Measurements from ENCODE around the gene GRIA4. TPM values are rescaled to one million over a fixed set of nuclear protein-coding genes. Genes with fewer than 3 reads are reported as not detected.
A peak's percentile ranks its signal among the peaks of the same experiment; 100 is the strongest.

GRIA4 gene
- polyA plus RNA-seq (ENCODE audit: insufficient read length): 0.75 TPM
- long read RNA-seq, donor 1: 0 reads
- long read RNA-seq, donor 2: 0 reads
- long read RNA-seq, donor 3: 0 reads
- long read RNA-seq, donor 4: 0 reads
- long read RNA-seq, donor 5: 0 reads
- long read RNA-seq, donor 6: 0 reads
- long read RNA-seq, donor 7: 0 reads
- long read RNA-seq, donor 8: 0 reads

DNA sequence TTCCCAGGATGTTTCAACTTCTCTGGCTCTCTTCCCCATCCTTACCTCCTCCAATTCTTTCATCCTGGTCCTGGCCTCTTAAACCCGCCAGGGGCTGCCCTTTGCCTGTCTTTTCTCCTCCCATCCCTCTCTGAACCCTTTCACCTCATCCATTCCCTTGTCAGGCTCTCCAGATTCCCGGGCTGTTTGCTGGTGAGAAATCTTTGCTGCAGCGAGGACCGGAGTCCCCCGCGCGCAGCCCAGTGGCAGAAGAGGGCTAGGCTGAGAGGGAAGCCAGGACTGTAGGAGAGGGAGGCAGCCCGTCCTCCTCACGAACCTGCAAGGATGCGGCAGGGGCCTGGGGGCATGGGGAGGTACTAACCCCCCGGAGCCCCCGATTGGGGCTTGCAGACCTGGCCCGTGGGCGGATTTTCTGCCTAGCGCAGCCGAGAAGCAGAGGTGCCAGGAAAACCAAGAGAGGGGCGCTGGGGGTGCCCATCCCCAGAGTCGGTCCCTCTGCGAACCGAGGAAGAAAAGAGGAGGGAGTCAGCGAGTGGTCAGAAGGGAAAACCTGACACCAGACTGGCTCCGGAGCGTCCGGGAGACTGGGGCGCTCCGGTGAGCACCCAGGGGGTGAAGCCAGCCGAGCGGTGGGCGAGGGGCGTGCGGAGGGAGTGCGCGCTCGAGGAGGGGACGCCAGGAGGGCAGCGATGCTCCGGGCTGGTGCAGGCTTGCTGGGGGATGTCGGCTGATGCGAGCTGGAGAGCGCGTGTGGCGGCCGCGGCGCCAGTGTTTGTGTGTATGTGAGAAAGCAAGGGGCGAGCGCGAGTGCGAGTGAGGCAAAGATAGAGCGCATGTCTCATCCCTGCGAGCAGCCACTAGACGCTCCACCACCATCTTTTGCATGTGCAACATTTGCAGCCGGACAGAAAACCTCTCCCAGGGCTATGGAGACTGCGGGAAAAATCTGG lies at the start of gene GRIA4:
TSS of gene GRIA4 (plus strand) at position 242 of the 950 bp plus-strand sequence. CDS start 925 bp downstream, outside the sequence.
- DNase-seq: peak; percentile 41

DNA sequence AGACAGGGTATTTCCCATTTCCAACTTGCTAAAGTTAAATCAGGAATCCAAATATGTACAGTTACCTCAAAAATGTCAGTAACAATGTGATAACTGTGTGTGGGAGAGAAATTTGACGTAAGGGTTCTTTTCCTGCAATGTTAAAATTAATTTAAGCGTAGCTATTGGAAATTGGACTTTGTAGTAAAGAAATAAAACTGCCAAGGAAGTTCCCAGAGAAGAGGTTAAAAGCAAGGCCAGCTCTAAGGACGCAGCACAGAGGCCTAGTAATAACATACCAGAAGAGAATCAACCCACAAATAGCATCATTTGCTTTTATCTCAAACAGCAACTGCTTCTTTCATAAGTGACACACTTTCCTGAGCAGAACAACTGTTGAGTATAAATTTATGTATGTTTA lies 36.8 kb upstream of the GRIA4 start:
- DNase-seq: no peak

DNA sequence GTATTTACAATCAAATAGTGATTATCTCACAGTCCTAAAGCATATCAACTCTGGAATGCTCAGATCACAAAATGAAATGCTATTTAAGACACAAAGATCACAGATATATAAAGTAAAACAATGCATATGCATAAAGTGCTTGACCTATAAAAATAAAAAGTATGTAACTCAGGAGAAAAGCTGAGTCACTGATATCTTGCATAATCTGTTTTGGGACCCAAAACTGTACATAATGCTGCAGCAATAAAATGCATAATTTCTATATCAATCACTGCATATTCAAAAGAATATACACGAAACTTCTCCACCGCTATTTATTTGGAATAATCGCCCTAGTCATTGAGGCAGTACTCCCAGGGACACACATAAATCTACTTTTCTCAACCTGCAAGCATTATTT lies 34.9 kb upstream of the GRIA4 start:
- DNase-seq: no peak

DNA sequence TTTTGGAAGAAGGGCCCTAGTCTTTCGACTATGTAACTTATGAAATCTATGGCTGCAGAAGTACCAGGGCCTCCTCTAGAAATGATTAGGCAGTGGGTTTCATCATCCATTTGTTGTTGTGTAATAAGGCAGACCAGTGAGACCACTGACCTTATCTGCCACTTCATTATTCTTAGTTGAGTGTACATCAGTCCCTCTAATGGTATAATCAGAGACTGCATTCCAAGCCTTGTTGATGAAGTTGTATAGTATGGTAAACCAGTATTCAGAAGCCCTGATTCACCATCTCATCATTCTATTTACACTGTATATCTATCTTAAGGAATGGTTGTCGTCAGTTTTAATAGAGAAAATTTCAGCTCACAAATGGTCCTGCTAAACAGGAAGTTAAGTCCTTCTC lies 32.2 kb upstream of the GRIA4 start:
- no peak for DNase-seq

DNA sequence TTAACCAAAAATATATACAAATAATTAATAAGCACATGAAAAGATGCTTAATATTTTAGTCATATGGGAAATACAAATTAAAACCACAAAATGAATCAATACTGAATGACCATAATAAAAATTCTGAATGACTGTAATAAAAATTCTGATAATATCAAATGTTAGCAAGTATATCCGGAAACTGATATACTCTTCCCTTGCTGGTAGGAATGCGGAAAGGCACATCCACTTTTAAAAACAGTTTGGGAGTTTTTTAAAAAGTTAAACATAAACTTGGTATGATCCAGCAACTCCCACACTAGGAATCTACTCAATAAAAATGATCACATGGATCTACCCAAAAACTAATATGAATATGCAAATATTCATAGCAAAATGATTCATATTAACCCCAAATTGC lies 30.8 kb upstream of the GRIA4 start:
- no peak for DNase-seq

DNA sequence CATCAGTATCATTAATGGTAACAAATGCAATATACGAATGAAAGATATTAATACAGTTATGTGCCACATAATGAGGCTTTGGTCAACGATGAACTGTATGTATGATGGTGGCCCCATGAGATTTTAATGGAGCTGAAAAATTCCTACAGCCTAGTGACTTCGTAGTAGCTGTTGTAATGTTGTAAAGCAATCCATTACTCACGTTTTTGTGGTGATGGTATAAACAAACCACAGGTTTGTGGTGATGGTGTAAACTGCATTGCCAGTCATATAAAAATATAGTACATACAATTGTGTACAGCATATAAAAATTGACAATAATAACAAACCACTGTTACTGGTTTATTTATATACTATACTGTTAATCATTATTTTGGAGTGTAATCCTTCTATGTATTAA lies 27.4 kb upstream of the GRIA4 start:
- no peak for DNase-seq

DNA sequence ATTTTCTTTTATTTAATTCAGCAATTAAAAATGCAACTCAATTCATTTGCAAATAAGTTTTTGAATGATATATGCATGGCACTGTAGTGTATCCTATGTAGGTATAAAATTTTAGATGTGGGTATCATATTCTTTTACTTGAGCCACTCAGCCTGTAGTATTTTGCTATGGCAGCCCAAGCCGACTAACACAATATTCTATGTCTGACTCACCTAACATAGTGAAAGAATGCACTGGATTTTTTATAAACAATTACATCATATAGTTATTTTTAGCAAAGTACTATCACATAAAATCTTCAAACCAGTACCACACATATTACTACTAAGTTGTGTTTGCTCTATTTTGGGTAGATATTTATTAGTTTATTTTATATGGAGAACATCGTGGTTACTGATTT lies 21.9 kb upstream of the GRIA4 start:
- DNase-seq: no peak

DNA sequence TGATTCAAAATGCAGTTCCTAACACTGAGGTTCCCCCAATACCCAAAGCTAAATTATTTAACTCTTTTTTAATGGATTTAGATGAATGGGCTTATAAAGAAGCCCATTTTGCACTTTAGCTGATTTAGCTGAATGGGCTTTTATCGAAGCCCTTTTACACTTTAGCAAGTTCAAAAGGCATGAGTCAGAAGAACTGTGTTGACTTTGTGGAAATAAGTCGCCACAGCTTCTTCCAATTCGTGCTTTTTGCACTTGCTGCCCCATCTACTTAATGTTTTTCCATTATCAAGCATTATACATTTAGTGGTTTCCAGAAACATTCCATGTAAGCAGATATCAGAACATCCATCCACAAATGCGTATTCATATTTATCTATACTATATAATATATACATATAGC lies 20.5 kb upstream of the GRIA4 start:
- no peak for DNase-seq

DNA sequence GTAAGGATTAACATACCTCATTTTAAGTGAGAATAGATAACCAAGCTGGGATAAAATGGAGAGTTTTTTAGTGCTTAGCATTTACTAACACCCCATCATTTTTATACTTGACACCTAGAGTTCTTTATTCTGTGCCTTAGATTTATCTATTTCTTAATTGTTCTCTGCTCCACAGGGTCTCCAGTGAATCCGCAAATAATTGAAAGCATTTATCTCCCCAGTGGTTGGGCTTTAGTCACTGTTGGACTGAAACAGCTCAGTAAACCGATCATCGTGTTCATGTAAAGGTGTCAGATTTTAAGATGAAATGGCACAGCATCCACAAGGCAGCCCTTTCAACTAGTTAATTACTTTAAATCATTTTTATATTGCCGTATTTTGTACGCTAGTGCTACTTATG lies 17.8 kb upstream of the GRIA4 start:
- no peak for DNase-seq

DNA sequence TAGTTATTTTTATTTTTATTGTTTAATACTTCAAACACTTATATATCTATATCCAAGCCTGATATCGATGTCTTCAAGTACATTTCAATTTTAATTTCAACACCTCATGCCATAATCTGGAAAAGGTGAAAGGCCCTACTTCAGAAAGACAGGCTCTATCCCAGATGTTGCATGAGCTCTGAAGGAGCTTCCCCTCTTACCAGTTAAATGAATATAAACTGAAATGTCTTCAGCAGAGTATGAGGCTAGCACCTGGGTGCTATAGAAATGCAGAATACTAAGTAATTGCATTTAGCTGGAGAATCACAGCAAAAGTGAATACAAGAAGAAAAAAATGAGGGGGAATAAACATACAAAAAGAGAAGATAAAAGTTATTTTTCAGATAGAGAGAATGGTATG lies 11.5 kb upstream of the GRIA4 start:
- no peak for DNase-seq

DNA sequence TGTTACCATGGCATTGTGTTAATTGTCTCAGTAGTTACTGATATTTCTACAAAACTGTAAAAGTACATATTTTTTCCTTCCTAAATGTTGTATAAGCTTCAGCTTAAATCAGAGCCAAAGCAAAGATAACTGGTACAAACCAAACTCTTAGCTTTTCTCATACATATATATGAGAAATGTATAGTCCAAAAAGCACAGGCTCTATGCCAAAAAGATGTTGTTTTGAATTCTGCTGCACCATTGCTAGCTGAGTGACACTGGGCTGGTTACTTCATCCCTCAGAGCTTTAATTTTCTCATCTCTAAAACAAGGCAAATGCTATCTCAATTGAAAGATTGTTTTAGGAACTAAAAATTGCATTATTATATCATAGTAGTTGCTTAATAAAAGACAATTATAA lies 6.7 kb upstream of the GRIA4 start:
- DNase-seq: no peak

DNA sequence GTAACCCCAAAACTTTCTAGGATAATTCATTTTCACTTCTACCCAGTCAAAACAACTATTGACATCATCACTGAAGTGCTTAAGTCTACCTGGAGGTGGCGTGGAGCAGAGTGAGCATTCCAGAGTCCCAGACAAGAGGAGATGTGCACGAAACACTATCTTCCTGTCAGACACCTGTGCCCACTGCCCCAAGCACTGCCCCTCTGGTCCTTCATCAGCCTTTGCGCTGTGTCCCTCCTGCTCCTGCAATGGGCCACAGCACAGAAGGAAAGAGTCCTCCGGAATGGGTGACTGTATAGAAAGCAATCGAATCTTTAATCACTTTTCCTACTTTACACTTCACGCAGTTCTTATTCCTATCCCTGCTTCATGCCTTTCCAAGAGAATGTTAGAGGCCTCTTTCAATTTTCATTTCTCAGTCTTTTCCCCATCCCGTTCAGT lies 512 bp upstream of the GRIA4 start:
- peak; percentile 22 for DNase-seq

DNA sequence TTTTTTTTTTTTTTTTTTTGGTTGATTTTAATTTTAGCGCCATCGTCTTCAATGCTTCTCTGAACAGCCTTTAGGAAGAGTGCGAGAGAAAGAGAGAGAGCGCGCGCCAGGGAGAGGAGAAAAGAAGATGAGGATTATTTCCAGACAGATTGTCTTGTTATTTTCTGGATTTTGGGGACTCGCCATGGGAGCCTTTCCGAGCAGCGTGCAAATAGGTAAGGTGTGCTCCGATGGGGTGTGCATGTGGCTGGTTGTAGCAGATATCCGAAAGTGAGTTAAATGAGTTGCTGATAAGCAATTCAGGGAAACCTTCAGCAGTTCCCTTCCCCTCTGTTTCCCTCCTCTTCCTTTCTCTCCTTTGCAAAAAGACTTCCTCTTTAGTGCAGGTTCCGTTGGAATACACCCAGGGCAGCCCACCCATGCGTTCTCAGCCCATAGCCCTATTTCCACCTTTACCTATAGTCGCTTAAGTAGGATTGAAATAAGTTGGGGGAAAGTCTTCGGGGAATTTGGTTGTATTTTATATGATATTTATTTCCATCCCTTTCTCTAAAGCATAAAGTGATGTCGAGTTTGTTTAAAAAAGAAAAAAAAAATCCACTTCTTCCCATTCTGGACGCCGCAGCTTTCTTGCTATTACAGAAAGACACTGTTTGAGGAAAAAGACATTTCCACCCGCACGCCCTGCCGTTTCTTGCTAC lies 1.1 kb downstream of the GRIA4 start:
- DNase-seq: peak; percentile 7

DNA sequence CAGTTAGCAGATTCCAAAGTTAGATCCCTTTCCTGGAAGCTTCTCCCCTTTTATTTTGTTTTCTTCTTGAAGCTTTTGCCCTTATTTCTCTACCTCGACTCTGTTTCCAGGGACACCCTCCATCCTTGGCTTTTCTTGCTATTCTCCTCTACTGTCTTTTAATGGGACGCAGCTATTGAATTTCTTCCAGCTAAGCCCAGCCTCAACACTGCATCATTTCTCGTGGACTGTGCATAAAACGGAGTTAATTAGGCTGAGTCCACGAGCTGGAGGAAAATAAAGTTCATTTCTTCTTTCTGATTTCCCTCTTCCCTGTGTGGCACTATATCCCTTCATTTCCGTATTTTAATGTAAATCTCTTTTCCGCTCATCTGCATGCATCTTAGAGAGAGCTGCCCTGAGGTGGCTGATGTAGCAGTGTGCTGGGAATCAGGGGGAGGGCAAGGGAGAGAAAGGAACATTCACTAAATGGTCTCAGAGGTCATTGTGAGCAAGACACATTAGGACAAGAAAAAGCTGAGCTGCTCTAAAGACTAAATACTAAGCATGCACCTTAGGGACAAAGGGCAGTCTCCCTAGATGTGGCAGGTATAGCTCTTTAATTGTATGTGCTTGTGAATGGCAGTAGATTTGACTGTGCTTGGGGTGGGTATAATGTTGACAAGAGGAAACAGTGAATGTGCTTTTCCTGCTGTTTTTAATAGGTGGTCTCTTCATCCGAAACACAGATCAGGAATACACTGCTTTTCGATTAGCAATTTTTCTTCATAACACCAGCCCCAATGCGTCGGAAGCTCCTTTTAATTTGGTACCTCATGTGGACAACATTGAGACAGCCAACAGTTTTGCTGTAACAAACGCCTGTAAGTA lies 1.9 kb downstream of the GRIA4 start:
- DNase-seq: peak; percentile 8

DNA sequence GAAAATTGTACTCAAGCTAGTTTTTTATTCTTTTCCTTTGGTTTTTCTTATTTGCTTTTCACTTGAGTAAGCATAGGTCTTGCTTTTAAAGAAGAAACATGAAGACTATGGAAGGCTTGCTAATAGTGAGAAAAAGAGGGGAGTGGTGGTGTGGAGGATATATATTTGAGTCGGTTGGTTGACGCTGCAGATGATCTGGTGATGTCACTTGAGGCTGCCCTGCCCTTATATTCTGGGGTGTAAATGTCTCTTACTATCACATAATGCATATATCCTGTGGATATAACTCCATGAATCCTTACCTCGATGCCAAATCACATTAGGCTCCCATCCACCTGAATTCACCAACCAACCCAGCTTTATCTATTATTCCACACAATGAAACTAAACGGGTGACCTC lies 2.9 kb downstream of the GRIA4 start:
- no peak for DNase-seq

DNA sequence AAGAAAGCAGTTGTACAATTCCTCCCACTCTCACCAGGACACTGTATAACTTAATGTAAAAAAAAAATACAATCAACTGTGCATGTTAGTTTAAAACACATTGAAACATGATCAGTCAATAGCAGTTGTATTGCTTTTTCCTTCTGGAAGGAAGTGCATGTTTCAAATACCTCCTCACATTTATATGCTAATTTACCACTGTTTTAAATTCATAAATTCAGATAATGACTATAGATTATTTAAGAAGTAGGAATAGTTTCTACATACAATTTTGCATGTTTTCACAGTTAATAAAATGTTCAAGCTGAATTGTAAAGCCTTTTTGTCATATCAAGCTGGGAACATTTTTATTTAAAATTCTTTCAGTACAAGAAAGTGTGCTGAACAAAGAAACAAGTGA lies 3.3 kb downstream of the GRIA4 start:
- no peak for DNase-seq

DNA sequence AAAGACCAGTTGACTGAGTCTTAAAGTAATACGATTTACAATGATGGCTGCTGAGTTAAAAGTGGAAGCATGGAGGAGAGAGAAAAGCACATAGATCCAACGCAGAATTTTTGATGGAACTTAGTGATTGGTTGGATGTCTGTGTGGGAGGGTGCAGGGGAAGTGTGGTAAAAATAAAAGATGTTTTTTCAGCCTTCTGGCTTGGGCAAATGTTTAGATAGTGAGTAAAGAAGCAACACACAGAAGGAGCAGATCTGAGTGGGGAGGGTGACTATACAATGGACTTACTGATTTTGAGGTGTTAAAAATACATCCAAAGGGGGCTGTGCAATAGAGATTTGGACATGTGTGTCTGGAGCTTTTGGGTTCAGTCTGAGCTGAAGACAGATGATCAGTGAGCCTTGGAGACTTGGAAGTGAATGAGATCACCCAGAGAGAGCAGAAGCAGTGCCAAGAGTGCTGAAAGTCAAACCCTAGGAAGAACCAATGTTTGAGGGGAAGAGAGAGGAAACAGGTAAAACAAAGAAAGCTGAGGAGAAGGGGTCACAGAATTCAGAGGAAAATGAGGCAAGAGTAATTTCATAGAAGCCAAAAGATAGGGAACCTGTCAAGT lies 8.6 kb downstream of the GRIA4 start:
- no peak for DNase-seq

DNA sequence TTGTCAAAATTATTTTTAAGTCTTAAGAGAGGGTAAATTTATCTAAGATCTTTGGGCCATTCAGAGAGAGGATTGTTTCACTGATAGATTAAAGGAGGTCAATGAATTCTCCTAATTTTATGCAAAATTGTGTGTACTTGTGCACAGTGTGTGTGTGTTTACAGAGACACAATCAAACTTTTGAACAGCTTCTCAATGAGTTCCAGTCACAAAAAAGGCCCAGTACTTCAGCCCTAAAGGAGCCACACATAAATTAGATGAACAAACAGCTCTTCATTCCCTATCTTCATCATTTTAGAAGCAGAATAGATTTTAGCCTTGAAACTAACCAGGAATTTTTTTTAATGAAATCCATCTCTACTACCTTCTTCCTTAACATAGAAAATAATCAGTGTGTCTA lies 9.7 kb downstream of the GRIA4 start:
- no peak for DNase-seq

DNA sequence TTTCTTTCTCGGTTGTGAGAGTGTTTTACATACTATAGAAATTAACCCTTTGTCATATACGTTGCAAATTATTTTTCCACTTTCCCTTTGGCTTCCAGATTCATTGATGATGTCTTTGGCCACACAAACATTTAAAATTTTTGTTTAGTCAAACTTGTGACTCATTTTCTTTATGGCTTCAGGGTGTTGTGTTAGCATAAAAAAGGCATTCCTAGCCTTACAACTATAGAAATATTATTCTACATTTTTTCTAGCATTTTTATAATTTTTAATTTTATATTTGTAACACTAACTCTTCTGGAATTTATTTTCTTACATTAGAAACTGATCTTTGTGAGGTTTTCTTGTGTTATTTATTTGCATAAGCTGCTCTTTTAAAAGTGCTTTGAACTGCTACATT lies 12.1 kb downstream of the GRIA4 start:
- DNase-seq: no peak

DNA sequence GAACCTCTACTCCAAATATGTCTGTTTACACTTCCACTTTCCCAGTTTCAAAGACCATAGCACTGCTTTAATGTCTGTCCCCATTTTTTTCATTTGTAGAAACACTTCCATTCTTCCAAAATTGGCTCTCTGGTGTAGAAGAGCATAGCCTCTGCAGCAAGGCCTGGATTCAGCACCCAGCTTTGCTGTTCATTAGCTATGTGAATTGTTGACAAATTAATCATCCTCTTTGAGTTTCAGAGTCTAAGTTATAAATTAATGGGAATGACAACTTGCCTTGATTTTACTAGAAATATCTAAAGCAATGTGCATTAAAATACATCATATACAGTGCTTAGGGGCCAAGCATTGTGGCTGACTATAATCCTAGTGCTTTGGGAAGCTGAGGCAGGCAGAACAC lies 22.4 kb downstream of the GRIA4 start:
- DNase-seq: no peak

DNA sequence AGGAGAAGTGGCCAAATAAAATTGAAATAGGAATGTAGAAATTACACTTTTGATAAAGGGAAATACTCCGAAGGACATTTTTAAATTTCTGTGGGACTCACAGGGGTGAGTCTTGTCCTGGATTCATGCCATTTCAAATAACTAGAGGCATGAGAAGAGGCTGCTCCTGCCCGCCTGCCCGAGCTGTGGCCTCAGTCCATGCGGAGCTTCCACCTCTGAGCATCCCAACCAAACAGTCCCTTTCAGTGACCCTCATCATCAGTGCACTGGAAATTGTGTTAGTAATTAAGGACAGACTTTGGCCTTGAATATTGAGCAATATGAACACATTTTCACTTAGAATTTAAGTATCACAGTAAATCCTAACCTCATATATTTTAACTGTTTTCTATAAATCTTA lies 25.6 kb downstream of the GRIA4 start:
- no peak for DNase-seq

DNA sequence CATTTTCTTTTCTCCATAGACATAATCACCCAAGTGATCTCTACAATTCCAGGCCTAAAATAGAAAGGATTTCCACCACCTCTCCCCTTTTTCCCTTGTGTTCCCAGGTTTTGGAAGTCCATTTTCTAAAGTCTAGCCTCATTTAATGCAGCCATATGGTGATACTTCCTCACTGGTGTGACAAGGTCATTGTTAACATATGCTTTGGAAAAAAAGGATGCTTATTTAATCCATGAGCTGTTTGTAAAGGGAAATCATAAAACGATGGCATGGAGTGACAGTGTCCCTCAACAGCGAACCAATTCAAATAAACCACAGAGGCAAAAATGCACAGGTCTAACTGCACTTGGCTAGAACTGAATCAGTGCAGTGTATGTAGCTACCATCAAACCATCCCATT lies 26.6 kb downstream of the GRIA4 start:
- no peak for DNase-seq
